ENCODE data around the gene NDST3.
A peak's percentile ranks its signal among the peaks of the same experiment; 100 is the strongest.

NDST3 gene

GRCh38 chr4:118082182-118082581 is 47.9 kb downstream of the NDST3 start:
- DNase-seq: no peak

DNA sequence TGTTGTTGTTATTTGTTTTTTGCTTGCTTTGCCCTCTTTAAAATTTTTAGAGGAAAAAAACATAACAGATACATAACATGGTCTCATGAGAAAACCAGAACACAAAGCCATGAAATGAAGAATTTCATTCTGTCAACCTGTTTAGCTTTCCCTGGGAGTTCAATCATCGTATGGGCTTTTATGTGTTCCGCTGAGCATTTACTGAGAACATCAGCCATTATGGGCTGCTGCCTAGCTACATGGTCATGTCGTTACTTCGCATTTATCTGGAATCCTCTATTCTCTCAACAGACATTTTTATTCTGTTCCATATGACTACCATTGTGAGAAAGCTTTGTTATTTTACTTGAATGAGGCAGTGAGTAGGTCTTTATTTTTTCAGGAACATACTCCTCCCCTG is 51.4 kb downstream of the NDST3 start:
- DNase-seq: no peak

DNA sequence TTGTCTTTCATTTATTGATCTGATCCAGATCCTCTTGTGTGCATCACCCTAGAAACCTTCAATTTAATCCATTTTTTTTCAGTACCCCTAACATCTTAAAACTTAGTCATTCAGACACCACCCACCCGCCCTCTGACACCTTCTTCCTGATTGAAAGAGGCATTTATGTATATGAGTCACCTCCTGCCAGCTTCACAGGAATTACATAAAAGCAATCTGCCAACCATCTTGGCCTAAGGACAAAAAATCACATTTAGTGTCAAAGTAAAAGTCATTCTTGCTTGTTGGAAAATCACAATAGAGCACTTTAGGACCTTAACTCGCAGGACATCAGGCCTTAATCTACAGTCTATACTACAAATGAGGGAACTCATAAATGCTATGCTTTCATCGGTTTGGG is 52.1 kb downstream of the NDST3 start:
- DNase-seq: peak; percentile 12

DNA sequence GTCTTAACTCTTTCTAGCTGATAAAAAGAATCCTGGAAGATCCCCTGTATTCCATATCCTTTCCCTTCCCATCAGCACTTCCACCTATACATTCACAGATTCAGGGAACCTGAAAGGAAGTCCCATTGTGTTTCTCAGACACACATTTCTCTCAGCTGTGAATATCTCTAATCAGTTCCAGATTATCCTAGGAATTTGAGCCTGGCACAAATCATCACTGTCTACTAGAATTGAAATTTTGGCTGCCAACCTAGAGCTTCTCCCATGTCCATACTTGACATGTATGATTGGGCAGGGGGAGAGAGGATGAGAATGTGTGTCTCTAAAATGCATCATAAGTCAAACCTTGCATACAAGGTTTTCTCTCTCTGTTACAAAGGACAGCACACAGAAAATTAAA is 53.1 kb downstream of the NDST3 start:
- no peak for DNase-seq

DNA sequence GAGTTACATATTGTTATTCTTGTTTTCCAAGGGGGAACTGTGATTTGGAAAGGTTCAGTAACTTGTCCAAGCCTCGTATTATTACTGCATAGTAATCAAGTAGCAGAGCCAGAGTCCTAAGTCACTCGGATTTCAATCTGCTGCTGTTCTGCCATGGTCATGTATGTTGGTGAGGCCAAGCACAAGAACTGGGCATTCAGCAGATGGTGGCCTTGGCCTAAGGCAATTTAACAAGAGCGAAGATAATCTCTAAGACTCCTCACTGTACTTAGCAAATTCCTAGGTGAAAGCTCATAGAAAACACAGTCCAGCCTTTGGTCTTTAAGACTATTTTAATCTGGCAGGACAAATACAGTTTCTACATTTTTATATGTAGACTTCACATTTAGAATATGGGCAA is 64.8 kb downstream of the NDST3 start:
- no peak for DNase-seq

- DNase-seq: no peak
These were observed 67.9 kb downstream of the NDST3 start for GRCh38 chr4:118102195-118102594.

DNA sequence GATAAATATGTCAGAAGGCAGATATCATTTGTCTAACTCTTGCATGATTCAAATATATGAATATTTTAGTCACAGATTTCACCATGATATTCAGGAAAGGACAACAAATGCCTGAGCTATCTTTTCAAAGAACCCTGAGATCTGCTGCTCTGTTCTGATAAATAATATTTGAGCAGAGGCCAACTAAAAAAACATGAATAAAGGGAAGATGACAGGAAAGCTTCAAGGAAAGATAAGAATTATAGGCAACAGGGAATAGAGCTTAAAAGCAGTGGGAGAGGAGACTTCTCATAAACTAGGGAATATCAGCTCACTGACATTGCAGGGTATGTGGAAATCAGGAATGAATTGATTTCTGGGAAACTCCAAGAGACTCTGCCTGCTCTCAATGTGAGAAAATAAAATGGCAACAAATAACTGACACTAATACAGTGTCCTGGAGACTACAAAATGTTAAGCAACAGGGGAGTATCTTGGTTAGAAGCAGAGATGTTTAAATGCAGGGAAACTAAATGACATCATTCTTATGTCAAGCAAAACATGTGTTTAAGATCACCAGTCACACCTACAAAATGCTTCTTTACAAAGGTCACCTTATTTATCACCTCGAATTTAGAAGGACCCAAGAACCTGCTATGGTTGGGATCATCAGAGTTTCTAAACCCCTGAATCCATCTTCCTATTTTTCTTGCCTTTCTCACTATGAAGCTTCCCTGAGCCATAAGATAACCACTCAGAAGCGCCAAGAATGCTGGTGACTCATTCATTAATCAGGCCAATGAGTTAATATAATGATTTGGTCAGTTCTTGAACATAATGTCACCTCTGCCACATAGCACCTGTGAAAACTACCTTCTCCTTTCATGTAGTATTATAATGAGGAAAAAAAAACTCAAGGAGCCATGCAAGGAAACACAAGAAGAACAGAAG is 78.1 kb downstream of the NDST3 start:
- no peak for DNase-seq

DNA sequence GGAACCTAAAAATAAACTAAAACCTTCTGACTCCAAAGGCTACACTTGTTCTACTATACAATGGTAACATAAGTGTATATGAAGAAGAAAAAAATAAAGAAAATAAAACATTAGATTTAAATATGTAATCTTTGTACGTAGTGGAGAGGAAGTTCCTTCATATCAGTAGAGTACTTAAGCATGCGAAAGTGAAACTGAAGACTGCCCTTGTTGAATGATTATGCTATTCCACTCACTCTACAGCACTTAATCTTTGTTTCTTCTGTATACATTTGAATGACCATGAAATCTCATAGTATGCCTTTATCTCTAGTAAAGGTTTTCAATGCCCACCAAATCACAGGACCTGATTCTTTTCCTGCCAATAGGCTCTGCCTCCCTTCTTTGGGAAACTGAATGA is 78.9 kb downstream of the NDST3 start:
- no peak for DNase-seq

DNA sequence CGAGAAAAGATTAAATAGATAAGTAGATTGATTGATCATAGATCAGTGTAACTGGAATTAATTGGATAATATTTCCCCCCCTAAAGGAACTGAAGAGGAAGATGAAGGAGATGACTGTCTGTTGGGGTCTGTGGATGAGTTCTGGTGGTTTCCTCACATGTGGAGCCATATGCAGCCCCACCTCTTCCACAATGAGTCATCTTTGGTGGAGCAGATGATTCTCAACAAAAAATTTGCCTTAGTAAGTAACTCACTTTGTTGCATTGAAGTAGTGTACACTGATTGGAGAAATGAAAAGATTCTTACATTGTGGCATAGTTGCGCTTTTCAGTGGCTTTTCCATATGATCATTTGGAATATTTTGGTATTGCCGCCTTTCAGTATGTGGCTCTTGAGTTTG is 80.4 kb downstream of the NDST3 start:
- DNase-seq: no peak

DNA sequence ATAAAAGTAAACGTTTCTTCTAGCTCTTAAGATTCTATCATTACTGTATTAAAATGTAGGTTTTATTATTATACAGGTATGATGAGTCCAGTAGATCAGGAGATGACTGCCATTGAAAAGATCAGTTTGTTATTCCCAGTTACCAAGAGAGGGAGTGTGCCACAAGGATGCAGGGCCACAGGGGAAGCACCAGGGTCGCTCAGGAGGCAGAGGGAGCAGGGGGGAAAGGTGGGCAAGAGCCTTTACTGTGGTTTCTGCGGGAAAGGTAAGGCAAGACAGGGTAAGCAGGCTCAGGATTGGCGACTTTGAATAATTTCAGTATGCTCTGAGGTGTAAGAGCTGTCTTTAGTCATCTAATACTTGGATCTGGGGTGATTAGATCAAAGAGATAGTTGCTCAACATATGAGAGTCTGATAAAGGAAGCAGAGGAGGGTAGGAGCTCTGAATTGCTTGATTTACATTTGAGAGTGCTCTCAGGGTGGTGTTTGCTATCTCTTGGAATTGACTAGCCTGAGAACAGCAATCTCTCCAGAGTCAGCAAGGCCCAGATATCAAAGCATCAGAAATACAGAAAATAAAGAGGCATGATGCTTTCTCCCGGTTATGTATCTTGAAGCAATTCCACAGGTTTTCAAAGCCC is 86.0 kb downstream of the NDST3 start:
- no peak for DNase-seq

- no peak for DNase-seq
These were observed 90.7 kb downstream of the NDST3 start for GRCh38 chr4:118124997-118125396.

GRCh38 chr4:118139241-118139640 is 105.0 kb downstream of the NDST3 start:
- DNase-seq: no peak

DNA sequence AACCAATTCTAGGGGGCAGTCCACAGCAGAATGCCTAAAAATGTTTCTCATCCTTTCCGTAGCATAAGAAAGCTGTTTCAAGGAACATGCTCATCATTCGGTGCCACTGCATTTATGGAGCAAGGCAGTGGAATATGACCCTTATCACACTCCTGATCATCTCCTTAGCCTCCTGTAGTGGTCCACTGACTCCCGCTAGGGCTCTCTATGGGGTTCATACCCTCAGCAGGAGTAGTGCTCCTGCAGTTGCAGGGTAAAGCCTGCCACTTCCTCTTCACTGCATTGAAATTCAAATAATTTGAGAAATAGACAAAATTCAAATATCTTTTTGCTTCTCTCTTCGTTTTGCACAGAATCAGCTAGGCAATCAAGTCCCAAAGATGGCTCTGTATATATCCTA is 107.0 kb downstream of the NDST3 start:
- DNase-seq: no peak

- DNase-seq: no peak
These were observed 120.4 kb downstream of the NDST3 start for GRCh38 chr4:118154649-118155048.

DNA sequence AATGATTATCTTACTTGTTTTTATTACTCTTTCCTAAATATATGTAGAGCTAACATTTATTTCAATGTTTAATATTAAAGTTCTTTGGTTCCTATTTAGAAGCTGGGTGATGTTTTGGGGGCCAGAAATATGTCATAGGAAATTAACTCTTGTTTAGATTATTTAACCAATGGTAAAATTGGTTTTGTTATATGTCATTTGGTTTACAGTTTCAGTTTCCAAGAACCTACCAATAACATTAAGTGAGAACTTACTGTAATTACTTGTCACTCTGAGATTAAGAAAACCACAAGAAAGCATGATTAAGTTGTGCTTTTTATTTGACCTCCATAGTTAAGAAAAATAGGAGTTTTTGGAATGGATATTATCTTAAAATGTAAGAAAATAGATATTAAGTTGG is 121.2 kb downstream of the NDST3 start:
- DNase-seq: no peak

- no peak for DNase-seq
These were observed 124.6 kb downstream of the NDST3 start for GRCh38 chr4:118158763-118159375.

DNA sequence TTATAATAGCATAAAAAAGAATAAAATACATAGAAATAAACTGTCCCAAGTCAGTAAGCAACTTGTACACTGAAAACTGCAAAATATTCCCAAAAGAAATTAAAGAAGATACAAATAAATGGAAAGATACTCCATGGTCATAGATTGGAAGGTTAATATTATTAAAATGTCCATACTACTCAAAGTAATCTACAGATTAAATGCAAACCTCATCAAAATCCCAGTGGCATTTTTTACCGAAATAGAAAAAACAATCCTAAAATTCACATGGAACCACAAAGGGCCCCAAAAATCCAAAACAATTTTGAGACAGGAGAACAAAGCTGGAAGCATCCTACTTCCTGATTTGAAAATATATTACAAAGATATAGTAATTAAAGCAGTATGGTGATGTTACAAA is 133.0 kb downstream of the NDST3 start:
- no peak for DNase-seq

- DNase-seq: no peak
These were observed 137.1 kb downstream of the NDST3 start for GRCh38 chr4:118171381-118171780.

DNA sequence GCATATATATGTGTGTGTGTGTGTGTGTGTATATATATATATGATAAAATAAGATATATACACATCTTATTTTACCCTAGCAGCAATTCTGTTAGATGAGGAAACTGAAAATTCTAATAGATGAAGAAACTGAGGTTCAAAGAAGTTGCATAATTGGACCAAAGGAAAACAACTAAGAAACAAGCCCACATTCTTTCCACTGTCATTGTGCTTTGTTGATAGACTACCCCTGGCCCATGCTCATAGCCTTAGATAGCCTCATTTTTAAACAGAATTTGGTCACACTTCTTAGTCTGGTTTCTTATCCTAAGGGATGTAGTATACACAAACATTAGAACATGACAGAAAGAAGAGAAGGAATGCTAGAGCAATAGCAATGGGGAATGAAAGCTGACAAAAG is 138.8 kb downstream of the NDST3 start:
- DNase-seq: no peak

DNA sequence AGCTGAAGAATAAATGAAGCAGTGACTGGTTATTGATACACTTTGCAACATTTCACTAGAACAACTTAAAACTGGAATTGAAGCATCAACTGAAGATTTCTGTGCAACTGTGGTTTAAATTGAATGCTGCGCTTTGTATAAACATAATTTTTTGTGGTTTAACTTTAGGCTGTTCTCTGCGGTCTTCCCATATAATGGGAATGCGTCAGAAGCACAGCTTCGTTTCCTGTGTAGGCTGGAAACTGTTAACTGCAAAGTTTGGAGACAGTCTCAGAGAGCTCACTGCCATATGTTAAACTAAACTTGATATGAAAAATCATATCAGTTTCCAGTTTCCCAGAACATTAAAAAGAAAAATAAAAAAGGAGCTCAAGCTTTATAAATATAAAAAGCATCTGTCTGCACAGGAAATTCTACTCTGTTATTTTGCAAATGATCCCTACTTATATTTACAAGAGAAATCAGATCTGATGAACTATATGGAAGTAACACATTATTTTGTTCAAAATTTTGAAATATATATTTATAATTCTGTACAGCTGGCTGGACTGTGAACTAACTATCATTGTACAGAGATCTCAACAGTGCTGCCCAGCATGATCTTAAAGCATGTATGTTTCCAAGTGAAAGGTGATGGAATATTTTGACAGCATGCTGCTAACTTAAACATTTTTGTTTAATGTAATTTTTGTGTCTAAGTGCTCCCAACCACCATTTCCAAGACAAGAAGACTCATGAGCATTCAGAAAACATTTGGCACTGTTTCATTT is 139.9 kb downstream of the NDST3 start:
- DNase-seq: no peak

DNA sequence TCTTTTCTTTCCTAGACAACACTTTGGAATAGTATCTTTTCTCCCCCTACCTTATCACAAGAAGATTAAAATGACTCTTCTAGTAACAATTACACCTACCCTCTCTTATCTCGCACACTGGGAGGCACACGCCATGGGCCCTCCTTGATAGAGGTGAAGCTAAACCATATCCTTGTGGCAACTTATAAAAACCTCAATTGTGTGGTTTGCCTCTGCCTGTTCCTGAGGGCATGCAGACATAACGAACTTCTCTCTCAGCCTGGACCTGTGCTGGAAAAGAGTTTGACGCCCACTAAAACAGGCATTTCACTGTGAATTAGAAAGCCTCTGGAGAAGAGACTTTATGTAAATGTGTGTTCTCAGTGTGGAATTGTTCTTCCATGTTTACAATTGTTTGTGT is 141.2 kb downstream of the NDST3 start:
- no peak for DNase-seq

- no peak for DNase-seq
These were observed 142.8 kb downstream of the NDST3 start for GRCh38 chr4:118177126-118177525.

DNA sequence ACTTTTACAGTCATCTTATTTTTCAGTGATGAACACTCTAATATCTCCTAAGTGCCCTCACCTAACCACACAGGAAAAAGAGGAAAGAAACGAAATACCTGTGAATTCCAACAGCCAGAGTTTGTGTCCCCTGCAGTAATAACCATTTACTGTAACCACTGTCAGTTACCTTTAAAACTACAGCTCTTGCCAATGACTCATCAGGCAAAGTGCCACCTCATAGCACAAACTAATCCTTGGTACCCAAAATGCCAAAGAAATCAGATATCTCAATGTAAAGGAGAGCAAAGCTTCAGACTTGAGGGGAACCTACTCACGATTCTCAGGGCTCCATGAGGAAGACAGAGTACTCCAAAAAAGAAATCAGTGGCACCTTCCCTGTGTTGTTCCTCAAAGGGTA is 146.5 kb downstream of the NDST3 start:
- DNase-seq: no peak
